ENCODE measurements around the gene GNL2.

GNL2 gene

DNA sequence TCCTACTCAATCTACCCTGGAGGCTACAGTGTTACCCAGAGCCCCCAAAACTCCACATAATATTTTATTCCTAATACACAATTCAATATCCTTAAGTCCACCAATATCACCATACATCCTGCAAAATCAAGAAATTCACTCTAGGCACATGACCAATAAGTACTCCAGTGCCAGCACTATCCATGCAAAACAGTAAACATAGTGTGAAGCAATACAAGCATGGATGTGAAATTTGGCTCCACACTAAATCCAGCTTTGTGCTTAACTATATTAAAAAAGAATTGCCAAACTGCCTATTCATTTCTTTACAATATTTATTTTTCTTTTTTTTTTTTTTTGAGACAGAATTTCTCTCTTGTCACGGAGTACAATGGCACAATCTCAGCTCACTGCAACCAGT lies 78.2 kb downstream of the GNL2 start:
- no peak for DNase-seq
